Measurements from ENCODE around the gene DNAH8.
"Not testable (repeated sequence)": the region's sequence is repeated elsewhere in the genome, so short reads cannot be mapped to it uniquely, and the experiment has no call there.

Gene DNAH8

DNA sequence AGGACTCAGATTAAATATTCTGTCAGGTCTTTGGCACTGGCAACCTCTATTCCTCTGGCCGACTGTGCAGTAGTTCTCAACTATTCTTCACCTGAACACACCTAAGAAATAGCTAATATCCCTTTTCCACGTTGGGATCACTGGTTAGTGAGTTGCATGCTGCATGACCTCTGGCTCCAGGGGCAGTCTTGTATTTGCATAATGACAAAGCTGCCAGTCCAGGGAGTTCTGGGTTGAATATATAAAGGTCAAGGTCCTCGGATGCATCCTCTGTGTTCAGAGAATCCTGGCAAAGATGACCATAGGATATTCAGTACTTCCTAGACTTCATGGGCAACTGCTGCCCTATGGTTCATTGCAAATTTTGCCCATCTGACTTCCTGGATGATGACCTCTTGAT is 131.2 kb downstream of the DNAH8 start:
- DNase-seq = no peak

DNA sequence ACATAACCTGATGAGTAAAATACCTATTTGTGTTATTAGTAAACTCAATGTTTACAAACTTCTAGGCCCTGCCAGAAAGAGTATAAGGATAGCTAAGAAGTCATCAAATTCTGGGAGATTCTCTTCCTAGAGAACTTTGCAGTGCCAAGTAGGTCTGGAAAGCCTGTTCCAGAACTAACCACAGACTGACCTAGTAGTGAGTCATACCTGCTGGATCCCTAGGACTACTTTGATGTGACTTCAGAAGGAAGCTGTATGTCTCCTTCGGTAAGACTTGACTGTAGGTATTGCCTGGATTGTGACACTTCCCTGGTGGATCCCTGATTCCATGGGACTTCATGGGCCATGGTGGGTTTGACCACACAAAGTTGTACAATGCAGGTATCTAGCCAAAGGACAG is 131.7 kb downstream of the DNAH8 start:
- no peak for DNase-seq

DNA sequence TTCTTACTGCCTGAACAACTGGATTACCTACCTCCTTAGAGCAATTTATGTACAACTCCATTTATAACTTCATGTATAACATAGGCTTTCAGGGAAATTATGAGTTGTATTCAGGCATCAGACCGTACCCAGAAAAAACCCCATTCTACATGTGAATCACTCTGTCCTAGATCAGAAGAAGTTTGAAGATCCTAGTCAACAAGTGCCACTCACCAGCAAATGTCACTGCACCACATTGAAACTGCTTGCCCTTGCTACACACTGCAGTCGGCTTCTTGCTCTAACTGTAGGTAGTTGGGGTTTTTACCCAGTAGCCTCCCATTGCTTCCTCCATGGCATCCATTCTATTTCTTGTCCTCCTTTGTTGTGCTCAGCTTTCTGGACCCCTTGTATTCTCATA is 132.4 kb downstream of the DNAH8 start:
- no peak for DNase-seq

DNA sequence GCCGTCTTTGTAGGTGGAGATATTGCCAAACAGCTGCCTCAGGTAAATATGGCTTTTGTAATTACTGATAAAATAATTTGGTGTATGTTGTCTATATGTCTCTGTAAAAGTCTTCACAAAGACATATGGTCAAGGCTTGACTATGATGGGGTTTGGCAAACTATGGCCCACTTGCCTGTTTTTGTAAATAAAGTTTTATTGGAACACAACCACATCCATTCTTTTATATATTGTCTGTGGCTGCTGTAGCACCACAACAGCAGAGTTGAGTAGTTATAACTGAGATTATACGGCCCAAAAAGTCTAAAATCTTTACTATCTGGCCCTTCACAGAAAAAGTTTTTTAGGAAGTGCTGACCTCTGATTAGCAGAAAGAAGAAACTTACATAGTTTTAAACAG is 133.6 kb downstream of the DNAH8 start:
- no peak for DNase-seq

DNA sequence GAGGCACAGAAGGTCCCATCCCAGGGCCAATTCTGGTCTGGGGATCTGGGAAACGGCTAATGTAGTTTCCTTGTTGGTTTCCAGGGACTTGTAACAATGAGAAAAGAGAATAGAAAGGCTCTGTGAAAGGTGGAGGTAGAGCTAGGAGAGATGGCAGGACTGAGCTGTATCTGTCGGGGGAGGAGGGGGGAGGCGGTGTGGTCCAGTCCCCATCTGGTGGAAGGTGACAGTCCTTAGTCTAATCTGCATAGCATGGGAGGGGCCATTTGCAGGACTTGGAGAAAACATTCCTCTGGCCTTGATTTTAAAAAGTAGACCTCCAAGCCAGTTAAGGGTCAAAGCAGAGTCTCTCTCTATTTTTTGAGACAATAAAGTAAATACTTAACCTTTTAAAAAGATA is 137.1 kb downstream of the DNAH8 start:
- DNase-seq = no peak

DNA sequence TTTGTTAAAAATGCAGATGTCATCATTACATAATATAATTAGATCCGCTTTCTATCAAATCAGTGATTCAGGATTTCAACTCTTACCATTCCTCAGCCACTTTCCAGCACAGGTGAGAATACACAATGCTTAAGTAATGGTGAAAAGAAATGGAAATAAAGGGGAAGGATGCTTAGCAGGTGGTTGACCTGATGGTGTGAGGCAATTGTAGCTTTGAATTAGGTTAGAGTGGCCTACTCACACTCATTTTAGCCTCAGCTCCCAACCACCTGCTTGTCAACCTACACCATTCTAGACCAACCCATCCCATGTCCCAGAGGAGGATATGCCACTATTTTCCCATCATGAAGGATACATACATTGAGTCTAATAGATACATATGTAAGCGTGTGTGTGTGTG is 138.1 kb downstream of the DNAH8 start:
- no peak for DNase-seq

DNA sequence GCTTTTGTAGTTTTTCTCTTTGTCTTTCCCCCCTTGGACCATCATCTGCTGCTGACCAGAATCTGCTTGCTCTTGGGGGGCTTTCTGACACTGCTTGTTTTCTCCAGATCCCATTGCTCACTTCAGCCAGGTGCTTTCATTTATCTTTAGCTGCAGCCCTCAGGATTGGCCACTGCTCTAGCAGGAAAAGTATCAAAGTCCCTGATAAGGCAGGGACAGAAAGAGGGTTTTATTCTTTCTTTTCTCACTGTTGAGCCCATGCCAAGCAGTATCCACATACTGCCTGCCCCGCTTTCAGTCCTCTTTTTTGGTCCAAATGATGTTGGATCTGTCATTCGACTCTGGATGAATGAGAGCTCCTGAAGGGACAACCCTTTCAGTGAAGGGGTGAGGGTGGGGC is 141.4 kb downstream of the DNAH8 start:
- no peak for DNase-seq

DNA sequence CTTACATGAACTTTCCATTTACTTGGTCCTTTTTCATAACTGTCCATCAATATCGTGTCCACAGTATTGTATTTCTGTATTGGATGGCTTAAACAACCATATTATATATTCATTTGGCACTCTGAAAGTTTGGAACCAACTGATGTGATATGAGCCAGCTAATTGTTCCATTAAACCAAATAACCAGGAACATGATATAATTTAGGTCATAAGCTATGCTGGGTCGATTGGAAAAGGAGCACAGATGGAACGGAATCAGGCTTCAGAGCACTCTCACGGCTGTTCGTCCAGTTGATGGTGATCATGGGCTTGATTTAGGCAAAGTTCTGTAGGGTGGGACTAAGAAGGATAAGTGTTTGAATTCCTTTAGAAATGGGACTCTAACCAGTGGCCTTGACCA is 142.7 kb downstream of the DNAH8 start:
- DNase-seq = no peak

DNA sequence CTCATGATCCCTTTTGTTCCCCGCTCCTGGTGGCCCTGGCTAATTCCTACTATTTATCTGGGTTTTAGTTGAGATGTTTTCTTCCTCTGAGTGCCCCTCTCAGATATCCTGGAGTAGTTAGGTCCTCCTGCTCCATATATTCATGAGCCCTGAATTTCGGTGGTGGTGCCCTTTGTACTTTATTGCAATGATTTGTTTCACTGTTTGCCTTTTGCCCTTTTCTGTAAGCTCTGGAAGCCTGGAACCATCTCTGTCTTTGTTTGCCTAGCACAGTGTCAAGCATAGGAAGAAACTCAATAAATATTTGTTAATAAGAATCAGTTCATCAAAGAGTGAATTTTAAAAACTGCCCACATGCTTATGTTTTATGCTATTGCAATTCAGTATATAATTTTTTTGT is 144.9 kb downstream of the DNAH8 start:
- DNase-seq = no peak

DNA sequence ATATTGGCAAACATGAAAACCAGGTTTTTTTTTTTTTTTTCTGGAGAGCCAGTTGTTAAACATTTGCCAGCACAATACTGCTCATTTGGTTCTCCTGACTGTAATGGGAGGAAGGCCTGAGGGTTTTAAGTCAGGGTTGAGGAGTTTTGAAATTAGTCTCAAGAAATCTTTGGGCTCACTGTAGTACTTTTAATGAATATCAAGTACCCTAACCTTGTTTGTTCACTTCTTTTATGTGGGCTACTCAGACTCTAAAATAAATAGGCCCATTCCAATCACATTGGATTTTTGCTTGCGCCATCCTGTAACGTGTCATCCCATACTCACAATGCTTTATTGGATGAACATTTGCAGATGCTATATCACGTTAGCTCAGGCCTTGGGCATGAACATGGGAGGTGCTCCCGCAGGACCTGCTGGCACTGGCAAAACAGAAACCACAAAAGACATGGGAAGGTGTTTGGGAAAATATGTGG is 146.9 kb downstream of the DNAH8 start:
- no peak for DNase-seq

DNA sequence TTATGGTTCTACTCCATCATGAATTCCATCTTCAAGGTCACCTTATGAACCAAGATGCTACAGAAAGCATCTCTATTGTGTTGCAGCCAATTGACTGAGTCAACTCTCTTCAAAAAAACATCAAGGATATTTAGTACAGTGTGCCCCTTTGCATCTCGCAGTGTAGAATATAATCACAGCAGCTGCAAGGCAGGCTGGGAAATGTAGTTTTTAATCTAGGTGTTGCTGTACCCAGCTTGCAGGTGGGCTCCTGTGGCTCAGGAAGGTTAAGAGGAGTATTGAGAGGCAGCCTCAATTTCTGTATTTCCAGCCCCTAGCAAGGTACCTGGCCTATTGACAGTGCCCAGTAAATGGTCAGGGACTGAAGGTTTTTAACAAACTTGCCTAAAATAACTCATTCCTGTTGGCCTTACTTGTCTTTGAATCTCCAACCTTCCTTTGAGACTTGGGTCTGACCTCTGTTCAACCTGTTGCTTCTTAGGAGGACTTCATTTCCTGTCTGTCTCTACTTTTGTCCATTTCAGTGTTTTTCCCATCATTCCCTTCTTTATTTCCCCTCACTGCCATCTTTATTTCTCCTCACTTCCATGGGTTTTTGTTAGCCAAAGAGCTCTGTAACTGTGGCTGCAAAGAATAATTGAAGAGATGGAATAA is 150.5 kb downstream of the DNAH8 start:
- no peak for DNase-seq

DNA sequence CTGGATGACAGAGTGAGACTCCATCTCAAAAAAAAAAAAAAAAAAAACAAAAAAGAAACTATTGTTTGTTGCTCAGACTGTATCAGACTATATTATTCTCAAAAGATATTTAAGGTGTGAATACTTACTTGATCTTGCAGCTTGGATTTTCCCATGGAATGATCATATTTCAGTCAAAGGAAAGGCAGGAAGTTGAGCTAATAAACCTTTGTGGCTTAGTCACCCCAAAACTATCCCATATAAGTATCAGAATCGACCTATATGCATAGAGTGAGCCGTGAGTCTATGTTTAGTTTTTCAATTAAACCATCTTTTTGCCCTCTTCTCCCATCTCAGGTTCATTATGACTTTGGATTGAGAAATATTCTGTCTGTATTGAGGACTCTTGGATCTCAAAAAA is 152.6 kb downstream of the DNAH8 start:
- no peak for DNase-seq

DNA sequence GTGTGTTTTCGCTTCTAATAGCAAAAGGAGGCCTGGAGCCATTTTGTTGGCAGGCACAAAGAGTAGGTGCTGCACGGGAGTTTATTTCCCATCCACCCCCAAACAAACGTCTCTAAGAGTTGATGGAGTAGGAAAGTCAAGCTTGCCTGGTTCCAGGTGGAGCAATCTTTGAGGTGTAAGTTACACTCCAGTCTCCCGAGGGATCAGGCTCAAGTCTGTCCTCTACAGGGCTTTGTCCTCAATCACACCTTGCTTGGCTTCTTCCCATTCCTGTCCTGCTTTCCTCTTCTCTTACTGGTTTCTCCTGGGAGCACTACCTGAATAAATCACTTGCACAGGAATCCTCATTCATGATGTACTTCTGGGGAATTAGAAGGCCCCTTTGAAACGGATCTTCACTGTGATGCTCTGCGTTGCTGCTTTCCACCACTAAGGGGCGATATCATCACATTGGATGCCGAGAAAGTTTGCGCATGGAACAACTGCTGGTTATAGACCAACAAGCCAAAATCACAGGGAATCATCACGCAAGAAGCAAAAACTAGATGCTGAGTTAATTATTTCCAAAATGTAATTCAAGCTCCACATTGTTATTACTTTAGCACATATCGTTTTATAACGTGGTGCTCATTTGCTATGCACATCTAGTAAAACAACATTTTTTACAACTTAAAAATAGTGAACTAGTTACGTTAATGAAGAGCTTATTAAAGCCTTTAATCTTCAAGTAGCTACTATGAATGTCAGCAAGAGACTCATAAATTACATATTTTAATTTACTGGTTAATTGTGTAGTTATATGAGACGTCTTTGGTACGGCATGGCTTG is 156.8 kb downstream of the DNAH8 start:
- peak; percentile 44 to 69 for DNase-seq

DNA sequence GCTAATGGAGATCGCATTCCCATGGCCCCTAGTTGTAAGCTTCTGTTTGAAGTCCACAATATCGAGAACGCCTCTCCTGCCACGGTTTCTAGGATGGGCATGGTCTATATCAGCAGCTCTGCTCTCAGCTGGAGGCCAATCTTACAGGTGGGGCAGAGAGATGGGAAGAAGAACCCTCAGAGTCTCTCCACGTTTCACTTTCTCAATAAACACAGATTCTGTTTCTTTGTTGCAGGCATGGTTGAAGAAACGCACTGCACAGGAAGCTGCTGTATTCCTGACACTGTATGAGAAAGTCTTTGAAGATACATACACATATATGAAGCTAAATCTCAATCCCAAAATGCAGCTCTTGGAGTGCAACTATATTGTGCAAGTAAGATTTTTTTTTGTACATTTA is 157.9 kb downstream of the DNAH8 start:
- no peak for DNase-seq

DNA sequence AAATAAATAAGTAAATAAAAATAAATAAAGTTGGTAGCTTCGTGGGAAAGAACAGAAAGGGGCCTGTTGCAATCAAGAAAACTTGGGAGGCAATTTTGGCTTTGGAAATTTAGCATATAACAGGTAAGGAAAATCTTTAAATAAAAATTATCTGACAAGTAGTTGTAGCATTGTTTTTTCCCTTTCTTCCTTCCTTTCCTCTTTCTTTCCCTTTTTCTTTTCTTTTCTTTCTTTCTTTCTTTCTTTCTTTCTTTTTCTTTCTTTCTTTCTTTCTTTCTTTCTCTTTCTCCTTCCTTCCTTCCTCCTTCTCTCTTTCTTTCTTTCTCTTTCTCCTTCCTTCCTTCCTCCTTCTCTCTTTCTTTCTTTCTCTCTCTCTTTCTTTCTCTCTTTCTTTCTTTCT is 158.7 kb downstream of the DNAH8 start:
- not testable (repeated sequence) for DNase-seq

DNA sequence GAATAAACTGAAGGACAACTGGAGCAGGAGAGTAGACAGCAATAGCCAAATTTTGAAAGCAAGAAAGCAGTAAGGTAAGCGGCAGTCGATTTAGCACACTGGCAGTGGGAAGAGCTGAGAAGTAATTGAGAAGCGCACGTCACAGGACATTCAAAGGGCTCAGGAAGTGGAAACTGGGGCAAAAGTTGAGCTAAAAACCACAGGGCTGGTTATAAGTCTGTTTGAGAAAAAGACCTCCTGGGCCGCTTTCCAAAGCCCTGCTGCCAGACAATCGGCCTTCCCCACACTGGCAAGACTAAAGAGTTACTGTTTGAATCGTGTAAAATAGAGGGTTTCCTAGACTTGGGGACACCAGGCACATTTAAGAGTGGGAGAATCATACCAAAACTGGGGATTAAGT is 161.4 kb downstream of the DNAH8 start:
- peak; percentile 46 to 66 for DNase-seq

DNA sequence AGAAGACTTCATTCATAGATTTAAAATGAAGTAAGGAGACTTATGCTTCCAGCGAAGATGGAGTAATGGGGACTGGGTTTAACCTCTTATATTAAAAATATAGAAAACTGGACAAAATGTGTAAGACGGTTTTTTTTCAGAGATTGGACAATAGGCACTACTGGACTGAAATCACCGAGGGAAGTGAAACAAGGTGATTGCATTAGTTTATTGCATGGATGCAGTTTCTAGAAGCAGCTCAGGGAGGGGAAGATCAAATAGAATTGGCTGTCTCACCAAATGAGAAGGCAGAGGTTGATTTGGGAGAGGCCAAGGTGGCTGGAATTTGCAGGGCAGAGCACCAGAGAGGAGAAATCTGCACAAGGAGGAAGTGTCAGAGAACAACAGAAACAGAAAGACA is 162.6 kb downstream of the DNAH8 start:
- DNase-seq = no peak

DNA sequence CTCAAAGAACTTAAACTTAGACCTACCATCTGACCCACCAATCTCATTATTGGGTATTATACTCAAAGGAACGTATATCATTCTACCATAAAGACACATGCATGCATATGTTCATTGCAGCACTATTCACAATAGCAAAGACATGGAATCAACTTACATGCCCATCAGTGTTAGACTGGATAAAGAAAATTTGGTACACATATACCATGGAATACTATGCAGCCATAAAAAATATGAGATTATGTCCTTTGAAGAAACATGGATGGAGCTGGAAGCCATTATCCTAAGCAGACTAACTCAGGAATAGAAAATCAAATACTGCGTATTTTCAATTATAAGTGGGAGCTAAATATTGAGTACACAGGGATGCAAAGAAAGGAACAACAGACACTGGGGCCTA is 167.0 kb downstream of the DNAH8 start:
- no peak for DNase-seq

DNA sequence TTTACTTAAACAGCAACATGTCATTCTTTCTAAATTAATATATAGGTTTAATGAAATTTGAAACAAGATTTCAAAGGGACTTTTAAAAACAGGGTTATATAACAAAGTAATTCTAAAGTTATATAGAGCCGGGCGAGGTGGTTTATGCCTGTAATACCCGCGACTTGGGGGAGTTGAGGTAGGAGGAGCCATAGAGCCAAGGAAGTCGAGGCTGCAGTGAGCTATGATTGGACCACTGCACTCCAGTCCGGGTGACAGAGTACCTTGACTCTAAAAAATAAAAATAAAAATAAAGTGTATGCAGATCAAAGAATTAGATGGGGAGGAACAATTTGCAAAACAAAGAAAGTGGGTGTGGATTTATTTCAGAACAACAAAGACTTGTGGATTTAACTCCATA is 182.4 kb downstream of the DNAH8 start:
- no peak for DNase-seq

DNA sequence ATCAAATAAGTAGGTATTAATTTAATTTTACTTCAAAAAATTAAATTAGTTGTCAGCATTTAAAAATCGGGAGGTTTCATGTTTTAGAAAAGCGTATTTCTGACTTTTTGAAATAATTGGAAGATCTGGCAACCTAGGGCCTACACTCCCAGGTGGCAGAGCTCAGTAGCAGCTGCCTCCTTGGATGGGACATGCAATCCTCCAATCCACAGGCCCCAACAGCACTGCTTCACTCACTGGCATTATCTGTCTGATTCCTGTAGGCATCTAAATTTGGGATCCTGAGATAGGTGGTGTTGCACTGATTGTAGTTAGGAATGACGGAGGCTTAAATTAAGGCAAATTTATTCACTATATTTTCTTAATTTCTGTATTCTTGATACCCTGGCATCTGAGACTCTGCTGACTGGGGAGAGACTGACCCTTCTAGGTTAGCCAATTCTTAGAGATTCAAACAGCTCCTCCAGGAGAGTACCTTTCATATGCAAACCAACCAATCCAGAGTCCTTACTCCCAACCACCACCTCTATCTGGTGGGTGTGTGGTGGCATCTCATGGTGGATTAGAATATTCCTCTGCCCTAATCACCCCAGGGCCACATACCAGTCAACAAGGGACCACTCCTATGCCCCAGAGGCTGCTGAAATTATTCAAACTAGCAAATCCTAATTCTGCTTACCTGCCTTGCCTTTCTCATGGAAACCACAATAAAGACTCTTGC is 186.9 kb downstream of the DNAH8 start:
- no peak for DNase-seq

DNA sequence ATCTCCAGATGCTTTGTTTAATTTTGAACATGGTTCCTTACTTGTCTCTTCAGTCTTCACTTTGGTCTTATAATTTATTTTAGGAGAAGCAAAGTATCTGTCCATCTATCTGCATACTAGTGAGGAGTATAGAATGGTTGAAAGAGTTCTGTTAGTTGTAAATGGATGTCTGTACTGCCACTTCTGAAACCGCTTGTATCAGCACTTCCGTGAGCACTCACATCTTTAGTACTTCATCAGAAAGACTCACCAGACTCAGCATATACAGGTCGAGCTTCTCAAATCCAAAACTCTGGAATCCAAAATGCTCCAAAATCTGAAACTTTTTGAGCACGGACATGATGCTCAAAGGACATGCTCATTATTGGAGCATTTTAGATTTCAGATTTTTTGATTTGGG is 191.5 kb downstream of the DNAH8 start:
- DNase-seq = no peak

DNA sequence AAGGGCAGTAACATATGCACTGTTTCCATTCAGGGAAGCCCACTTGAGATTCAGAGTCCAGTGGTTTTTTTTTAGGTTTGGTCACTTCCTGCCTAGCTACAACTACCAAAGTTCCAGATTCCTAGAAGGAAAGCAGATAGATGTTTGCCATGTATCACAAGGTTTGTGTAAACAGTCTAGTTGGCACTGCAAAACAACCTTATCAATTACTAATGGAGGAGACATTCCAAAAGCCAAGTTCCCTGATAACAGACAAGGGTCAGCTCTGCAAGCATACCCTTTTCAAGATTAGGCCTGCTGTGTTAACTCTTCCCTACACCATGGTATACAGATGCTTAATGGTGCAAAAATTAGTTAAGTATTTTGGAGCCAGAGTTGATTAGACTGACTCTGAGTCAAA is 192.2 kb downstream of the DNAH8 start:
- DNase-seq = no peak

DNA sequence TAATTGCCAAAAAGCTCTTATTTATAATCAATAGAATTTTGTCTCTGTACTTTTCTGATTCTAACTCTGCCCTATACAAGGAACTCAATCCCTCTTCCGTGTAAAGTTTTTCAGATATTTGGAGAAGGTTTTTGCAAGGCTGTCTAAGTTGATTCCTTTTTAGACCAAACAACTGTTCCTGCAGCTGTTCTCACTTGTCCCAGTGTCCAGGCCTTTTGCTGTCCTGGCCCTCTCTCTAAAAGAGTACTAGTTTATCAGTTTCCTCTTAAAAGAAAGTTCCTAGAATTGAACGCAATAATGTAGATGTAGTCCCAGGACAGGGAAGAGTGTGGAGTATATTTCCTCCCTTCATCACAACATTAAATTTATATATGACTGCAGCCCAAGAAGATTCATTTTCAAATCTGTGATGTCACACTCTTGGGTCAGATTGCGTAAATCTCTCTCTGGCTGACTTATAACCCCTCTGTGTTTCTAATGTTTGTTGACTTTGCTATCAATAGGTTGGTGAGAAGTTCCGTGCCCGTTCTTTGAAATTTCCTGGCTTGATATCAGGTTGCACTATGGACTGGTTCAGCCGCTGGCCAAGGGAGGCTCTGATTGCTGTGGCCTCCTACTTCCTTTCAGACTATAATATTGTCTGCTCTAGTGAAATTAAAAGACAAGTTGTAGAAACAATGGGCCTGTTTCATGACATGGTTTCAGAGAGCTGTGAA is 194.1 kb downstream of the DNAH8 start:
- no peak for DNase-seq
